Vagina (tissue), 2 donors: ENCODE measurements around the gene USP49.

ENCODE experiments used
- POLR2A ChIP-seq, 2 donors: fragments of 450-650 bp; IDR thresholded peaks; one replicate each; pipeline ENCODE4 v1.6.1; 2017; ENCODE audit warnings: antibody characterized with exemption in 2 of 2, mild to moderate bottlenecking in 2 of 2, moderate library complexity in 2 of 2
- POLR2AphosphoS5 ChIP-seq, 2 donors: sonication (generic); formaldehyde crosslinking; IDR thresholded peaks; one replicate each; pipeline ENCODE4 v1.9.0; 2017; ENCODE audit warnings: antibody characterized with exemption in 2 of 2, mild to moderate bottlenecking in 2 of 2, low read depth in 1 of 2; ENCODE audit not compliant: insufficient read depth in 1 of 2
- TF ChIP-seq, protein P1 (sequence below), 3 experiments: fragments of 450-650 bp in 2 of 3; fragments of 200-600 bp in 1 of 3; sonication (generic) in 1 of 3; IDR thresholded peaks; one replicate each; pipeline ENCODE4 v1.5.1; 2017 to 2019; ENCODE audit warnings: antibody characterized with exemption in 3 of 3, mild to moderate bottlenecking in 2 of 3, moderate library complexity in 2 of 3

- TF ChIP-seq, protein P1, sequence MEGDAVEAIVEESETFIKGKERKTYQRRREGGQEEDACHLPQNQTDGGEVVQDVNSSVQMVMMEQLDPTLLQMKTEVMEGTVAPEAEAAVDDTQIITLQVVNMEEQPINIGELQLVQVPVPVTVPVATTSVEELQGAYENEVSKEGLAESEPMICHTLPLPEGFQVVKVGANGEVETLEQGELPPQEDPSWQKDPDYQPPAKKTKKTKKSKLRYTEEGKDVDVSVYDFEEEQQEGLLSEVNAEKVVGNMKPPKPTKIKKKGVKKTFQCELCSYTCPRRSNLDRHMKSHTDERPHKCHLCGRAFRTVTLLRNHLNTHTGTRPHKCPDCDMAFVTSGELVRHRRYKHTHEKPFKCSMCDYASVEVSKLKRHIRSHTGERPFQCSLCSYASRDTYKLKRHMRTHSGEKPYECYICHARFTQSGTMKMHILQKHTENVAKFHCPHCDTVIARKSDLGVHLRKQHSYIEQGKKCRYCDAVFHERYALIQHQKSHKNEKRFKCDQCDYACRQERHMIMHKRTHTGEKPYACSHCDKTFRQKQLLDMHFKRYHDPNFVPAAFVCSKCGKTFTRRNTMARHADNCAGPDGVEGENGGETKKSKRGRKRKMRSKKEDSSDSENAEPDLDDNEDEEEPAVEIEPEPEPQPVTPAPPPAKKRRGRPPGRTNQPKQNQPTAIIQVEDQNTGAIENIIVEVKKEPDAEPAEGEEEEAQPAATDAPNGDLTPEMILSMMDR (IDR thresholded peaks at IDR 0.05), result no peak
- TF ChIP-seq POLR2AphosphoS5 (IDR thresholded peaks at IDR 0.05; ENCODE audit: insufficient read depth in 1 of 2, low read depth in 1 of 2), result no peak
- TF ChIP-seq POLR2A (IDR thresholded peaks at IDR 0.05), result no peak
Measured at GRCh38 chr6:41874741-41875140, 20.4 kb downstream of the USP49 start.
